ENCODE measurements around the gene PLXNA1.
A peak's percentile ranks its signal among the peaks of the same experiment; 100 is the strongest.

PLXNA1 gene

DNA sequence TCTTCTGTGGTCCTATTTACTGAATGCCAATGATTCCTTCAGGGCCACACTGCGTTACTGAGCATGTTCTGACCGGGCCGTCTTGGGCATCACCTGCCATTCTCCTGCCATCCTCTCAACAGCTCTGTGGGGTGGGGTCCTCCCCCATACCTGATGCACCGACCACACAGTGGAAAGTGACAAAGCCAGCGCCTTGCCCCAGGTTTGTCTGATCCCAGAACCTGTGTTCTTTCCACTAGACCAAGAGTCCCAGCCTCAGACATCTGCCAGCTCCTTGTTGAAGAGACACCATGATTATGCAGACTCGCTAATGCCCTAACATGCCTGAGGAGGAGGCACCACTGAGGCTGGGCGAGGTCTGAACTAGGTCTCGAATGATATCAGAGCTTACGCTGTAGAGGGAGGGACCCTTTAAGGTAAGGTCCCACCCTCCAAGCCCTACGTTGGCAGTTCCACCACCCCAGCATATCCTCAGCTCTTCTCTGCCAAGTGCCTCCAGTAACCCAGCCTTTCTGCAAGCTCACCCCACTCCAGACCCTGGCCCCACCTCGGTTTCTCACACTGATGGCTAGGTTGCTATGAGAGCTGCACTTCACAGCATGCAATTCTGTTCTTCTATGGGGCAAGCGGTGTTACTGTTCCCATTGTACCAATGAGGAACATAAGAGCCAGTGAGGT is 29.8 kb upstream of the PLXNA1 start:
- no peak for DNase-seq (ENCODE audit: low spot score)

DNA sequence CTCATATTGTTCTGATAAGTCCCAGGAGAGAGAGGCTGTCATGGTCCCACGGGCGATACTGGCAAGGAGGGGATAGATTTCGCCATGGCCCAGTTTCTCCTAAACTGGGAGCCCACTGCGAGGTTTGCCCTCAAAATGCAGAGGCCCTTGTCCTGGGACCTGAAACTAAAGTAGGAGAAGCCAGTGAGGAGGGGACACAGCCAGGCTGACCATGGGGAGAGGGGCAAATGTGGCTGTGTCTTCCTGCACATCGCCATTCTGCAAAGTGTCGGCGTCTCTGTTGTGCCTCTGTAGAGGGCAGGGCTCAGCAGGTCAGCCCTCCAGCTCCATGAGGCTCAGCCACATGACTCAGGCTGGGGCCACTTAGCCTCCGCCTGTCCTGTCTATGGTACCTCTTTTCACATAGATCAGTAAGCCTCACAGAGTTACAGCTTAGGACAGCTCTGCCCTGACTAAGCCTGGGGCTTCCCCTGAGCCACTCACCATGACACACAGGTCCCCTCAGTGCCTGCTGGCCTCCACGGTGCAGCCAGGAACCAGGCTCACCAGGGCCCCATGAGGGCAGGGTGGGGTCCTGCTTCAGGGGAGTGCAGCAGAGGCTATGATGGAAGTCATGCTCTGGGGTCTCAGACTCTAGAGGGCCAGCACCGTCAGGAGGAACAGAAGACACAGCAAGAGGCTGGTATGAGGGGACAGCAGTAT is 28.6 kb upstream of the PLXNA1 start:
- DNase-seq (ENCODE audit: low spot score): peak; percentile 21

DNA sequence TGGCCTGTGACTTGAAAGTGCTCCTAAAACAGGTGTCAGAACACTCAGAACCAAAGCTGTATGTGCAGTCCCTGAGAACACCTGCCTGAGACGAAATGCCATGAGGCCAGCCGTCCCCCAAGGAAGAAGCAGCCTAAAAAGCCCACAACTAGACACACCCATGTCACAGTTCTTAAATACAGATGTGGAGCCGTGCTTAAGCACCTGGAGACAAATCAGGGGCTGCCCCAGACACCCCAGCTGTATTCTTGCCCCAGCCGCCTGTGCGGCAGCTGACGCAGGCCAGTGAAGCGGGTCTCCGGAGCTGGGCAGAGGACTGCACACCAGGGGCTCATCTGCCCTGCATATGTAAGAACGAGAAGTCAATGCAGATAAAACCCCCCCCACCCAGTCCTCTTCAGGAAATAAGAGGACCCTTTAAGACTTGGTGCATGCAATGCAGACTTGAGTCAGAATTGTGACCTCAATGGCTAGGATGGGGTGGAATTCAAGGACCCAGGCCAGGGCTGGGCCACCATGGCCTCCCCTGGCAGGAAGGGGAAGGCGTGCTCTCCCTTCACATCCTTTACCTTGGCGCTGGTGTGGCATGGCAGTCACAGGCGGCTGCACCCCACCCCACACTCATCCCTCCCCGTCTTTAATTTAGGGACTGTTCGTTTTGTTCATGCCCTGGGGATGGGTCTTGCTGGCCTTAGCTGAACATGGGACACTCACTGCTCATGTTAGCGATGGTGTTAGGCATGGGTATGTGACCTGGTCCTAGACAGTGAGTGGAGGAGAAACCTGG is 27.7 kb upstream of the PLXNA1 start:
- no peak for DNase-seq (ENCODE audit: low spot score)

DNA sequence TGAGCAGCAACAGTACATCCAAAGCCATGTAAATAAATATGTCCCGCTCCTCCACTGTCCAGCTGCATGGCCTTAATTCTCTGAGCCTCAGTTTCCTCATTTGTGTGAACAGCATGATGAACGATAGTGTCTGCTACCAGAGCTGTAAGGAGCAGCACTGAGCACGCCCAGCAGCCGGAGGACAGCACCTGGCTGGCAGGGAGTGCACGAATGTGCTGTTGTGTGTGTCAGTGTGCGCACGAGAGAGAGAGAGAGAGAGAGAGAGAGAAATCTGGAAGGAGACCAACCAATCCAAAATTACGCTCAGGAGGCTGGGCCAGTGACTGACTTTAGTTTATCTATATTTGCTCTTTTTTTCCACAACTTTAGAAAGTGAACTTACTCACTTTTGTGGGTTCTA is 26.6 kb upstream of the PLXNA1 start:
- no peak for DNase-seq (ENCODE audit: low spot score)

DNA sequence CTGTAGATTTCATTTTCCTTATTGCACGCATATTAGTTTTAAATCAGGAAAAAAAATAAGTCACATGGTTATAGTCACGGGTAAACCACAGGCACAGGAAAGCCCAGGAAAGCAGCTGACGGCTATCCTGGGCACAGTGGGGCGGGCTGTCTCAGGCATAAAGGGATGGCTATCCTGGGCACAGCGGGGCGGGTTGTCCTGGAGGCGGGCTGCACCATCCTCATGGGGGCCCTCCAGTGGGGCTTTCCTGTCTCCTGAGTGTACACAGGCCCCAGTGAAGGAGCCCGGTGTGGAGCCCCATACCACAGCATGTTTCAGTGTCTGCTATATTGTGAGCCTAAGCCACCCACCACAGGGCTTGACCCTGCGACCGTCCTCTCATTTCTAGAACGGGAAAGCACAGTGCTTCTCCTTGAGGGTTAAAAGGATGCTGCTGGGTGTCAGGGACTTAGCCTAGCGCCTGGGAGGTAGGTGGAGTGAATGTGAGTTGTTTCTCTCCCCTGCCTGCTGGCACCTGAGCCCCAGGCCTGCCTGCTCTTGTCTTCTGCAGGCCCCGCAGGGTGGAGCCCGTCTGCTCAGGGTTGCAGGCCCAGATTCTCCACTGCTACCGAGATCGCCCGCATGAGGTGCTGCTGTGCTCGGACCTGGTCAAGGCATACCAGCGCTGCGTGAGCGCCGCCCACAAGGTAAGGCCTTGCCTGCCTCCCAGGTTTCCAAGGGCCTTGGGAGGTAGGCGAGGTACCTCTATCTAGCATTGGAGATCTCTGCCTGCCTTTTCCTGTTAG is 25.9 kb upstream of the PLXNA1 start:
- no peak for DNase-seq (ENCODE audit: low spot score)

DNA sequence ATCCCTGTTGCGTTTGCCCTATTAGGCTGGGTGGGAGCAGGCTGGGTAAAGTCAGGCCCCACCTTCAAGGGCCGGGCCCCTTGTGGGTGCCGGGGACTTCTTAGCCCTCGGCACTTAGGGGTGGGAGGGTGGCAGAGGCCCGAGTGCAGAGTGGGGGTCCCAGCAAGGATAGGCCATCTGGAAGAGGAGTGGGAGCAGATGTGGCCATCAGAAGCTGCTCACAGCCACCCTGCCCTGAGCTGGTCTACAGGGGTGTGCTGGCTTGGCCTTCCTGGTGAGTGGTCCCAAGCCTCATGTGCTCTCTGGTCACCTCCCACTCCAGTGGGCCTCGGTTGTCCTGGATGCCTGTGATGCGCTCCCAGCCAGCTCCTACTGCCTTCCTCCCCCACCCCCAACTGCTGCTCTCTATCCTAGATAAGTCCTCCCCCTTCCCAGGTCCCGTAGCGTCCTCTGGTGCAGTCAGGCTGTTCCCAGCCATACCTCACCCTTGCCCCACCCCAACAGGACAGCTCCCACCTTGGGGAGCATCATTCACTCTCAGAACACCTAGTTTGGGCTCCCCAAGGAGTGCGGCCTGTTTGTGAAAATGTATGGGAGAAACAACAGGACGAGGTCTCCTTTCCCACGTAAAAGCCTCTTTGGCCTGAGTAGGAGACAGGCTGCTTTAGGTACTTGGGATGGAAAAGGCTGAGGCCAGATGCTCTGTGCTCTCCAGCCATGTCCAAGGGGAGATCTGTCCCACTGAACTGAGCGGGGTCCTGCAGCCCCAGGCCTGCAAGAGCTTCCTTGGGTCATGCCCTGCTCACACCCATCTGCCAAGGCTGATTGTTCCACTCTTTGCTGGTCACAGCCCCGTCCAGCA is 24.9 kb upstream of the PLXNA1 start:
- no peak for DNase-seq (ENCODE audit: low spot score)

DNA sequence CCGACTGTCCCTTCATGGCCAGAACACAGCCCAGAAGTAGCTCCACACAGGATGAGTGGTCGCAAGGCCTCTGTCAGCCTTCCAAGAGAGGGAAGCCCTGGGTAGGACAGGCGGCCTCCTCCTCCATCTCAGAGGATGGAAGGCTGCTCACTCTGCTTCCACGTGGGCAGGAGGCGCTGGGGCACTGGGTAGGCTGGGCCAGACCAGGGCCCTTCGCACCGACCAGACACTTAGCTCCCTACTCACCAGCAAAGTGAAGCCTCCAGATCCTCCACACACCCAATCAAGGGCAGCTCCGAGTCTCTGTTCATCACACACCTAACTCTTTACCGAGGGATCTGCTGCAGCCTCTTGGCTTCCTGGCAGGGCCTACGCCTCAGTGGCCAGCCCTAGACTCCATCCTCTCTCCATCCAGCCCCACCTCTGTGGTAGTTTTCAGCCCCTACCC is 24.3 kb upstream of the PLXNA1 start:
- DNase-seq (ENCODE audit: low spot score): no peak

DNA sequence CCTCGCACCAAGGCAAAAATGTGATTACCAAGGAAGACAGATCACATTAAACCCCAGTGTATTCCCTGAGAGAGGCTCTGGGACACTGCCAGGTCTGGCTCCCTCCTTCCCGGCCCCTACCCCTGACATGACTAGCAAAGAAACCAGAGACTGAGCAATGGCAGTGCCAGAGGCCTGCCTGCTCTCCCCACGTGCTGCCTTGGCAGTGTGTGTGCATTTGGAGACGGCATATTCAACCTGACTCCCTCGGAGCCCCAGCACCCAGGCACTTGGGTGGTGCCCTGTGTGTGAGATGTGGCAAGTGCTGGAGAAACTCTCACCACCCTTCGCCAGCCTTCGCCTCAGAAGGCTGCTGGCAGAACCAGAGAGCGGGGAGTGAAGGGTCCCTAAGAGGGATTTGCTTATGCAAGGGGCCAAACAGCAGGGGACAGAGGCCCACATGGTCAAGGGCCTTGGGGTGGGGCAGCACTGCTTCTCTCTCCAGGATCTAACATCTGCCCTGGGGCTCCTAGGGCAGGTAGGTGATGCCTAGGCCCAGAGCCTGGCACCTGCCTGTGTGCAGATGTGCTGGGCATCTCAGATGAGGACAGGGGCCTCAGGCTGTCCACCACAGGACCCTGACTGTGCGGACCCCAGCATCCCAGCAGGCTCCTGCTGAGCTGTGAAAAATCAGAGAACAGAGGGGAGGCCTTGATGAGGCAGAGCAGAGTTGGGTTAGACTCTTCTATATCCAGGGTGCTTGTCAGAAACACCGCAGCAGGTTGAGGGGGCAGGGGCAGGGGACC is 23.6 kb upstream of the PLXNA1 start:
- DNase-seq (ENCODE audit: low spot score): no peak

DNA sequence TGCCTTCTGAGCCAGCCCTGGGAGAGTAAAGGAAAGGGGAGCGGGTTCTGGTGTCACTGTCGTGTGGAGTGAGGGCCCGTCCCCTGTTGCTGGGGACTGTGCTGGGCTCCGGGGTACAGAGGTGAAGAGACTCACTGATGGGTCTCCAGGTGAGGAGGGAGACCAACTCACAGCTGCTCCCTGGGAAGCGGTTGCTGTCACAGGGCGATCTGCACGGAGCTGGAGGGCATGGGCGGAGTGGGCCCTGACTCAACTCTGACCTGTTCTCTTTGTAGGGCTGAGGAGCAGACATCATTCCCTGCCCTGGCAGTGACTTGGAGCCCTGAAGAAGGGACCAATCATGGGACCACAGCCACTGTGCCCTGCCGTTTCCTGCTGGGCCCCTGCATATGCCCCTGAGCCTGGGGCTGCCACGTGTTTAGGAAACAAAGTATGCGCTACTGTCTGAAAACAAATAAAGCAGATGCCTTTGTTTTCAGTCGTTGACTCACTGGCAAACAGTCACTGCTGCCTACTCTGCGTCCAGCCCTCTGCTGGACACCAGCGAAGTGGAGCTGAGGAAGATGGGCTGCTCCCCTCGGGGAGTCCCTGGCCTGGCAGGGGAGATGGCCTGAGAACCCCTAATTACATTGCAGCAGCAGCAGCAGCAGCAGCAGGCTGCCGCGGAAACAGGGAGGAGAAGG is 22.9 kb upstream of the PLXNA1 start:
- peak; percentile 80 for DNase-seq (ENCODE audit: low spot score)

DNA sequence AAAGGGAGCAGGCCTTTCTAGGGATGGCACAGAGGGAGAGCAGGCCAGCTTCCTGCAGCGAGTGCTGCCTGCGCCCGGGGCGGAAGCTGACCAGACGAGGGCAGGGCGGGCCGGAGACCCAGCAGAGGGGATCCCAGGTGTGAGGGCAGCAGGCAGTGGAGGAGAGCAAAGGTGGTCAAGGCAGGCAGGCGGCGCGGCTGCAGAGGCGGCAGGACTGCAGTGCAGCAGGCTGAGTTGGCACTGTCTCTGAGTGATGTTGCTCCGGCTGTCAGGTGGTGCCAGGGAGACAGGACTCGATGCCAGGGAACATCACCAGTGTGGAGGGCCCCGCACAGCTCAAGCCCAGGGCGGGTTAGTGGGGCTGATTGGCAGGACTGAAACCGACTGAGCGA is 22.3 kb upstream of the PLXNA1 start:
- no peak for DNase-seq (ENCODE audit: low spot score)

DNA sequence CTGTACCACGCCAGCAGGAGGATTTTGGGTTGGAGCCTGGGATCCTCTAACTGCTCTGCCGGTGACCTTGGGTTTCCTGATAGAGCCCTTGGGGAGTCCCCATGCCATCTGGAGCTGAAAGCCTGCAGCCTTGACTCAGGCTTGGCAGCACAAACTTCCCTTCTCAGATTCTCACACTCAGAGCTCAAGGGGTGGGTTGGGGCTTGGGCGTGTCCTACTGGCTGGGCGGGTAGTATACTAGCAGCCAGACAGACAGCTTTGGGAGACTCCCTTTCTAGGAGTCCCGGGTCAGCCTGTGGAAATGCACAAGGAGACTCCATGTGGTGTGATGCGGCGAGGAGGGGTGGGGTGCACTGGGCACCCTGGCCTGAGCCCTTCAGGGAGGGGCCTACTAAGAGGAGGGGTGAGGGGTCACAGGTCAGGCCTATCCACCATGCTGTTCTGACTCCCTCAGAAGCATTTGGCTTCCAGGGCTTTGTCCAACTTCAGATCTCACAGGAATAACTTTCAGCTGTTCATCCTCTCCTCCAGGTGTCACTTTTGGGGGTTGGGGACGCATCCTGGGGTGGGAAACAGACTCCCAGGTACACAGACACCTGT is 21.6 kb upstream of the PLXNA1 start:
- DNase-seq (ENCODE audit: low spot score): peak; percentile 93

DNA sequence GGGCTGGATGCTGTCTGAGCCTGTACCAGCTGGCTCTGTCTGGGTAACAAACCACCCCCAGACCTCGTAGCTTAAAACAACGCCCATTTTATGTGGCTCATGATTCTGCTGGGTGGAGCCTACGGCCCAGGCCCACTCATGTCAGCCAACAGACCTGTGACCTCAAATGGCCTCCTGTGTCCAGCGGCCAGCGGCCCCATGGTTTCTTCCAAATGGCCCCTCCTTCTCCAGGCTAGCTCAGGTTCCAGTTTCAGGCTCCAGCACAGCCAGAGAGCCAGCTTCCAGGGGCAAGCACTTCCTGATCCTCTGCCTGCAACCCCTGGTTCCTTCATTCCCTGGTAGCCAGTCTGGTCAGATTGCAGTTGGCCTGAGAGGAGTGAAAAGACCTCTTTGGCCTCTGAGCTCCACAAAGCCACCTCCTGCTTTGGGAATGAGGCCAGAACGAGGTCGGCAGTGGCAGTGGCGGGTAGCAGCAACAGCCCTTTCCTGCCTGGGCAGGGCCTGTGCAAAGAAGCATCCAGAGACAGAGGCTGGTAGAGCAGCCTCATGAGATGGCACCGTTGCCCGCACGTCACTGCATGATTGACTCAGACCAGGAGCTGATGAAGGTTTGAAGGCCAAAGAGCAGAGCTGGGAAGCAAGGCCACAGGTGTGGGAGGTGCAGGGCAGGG is 21.0 kb upstream of the PLXNA1 start:
- DNase-seq (ENCODE audit: low spot score): peak; percentile 38

DNA sequence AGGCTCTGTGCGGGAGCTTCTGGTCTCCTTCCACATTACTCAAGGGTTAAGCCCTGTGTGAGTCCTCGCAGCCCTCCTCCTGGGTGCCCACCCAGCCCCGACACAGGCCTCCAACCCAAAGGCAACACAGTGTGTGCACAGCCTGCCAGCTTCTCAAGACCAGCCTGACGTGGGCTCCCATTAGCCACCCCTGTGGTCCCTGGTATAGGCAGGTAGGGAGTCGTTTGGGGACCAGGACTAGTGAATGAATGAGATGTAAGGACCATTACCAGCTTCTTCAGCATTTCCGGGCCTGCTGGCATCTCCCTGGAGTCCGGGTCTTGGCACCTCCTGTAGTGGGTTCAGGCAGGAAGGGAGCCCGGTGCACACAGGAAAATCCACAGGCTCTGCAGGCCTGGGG is 20.2 kb upstream of the PLXNA1 start:
- no peak for DNase-seq (ENCODE audit: low spot score)

DNA sequence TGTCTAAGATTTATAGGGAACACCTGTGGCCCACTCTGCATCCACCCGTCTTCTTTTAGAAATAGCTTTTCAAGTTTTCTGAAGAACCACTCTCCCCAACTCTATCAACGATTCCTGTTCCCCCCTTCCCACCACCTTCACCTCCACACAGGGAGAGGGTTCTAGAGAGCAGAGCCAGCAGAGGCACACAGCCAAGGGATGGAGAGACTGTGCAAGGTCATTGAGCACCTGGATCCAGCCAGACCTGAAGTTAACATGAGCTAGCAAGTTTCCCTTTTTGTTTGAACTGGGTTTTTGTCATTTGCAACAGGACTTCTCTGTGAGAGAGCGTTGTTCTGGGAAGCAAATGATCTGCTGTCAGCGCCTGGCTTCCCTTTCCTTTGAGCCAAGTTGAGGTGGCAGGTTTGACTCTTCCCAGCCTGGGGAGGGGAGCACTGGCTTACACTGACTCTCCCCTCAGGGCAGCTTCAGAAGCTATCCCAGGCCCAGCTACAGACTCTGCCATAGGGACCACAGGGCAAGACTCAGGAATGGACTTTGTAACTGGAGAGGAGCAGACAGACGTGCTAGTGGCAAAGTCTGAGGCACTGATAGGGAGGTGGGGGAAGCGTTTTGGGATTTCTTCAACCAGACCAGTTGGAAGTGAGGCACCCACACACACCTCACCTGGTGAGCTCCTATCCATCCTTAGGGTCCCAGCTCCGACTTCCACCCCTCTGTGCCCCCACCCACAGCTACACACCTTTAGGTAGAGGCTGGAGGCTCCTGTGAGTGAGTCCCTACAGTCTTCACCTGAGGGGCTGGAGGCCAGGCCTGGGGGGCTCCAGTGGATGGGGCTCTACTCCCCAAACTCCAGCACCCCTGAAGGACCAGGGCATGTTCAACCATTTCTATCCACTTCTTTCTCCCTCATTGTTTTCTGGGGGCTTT is 19.4 kb upstream of the PLXNA1 start:
- DNase-seq (ENCODE audit: low spot score): no peak

DNA sequence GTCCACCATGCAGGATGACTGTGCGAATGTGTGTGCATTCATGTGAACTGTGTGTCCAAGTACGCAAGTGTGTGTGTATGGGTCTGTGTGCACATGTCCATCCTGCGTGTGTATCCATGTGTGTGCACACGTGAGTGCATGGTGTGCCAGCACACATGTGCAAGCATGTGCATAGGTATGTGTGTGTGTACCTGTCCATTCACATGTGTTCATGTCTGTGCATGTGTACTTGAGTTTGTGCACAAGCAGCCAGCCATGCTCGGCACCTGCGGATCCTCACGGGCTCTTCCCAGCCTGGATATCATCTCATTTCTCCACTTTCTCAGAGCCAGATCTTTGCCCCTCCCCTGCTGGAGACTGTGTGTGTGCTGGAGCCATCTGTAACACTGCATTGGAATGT is 18.7 kb upstream of the PLXNA1 start:
- no peak for DNase-seq (ENCODE audit: low spot score)

DNA sequence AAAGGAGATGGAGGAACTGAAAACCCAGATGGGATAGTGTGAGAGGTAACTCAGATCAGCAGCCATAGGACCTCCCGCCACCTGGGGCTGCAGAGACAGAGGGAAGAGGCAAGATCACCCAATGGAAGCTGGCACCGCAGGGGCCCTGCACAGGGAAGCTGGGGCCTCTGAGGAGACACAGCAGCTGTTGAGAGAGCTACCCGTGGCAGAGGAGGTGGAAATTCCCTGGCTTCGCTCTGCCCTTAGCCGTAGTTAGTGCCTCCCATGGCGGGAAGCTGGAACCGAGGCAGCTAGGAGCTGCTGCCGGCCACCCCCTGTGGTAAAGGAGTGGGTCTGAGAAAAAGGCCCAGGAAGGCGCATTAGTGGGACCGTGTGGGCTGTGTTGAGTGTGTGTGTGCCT is 18.0 kb upstream of the PLXNA1 start:
- no peak for DNase-seq (ENCODE audit: low spot score)

DNA sequence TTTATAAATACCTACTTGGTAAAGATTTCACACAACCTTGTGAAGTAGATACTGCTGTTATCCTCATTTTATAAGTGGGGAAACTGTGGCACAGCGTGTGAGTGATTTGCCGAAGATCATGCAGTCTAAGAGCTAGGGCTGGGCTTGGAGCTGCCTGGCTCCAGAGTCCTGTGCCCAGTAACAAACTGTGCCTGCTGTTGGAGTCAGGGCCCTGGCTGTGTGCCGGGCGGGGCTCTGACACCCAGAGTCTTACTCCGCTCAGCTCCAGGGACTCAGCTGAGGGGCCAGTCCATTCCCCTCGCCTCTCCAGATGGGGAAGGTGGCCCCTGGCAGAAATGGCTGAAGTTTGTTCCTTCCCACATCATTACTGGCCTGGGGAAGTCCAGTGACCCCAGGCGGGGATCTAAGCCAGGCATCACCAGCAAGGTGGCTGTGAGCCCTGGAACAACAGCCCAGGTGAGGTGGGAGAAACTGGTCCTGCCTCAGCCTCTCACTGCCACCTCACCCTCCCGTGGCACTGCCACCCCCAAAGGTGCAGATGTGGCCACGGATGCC is 17.3 kb upstream of the PLXNA1 start:
- DNase-seq (ENCODE audit: low spot score): no peak

DNA sequence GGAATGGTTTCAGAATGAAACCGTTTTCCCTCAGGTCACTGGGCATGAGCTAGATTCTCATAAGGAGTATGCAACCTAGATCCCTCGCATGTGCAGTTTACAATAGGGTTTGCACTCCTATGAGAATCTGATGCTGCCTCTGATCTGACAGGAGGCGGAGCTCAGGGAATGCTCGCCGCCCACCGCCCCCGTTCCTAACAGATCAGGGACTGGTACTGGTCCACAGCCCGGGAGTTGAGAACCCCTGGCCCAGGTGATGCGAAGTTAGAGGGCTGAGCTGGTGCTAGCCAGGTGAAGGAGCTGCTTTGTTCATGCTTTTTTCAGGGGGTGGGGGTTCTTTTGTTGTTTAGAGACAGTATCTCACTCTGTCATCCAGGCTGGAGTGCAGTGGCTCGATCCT is 15.5 kb upstream of the PLXNA1 start:
- no peak for DNase-seq (ENCODE audit: low spot score)
